ENCODE data around the gene ZBTB38.

ZBTB38 gene

DNA sequence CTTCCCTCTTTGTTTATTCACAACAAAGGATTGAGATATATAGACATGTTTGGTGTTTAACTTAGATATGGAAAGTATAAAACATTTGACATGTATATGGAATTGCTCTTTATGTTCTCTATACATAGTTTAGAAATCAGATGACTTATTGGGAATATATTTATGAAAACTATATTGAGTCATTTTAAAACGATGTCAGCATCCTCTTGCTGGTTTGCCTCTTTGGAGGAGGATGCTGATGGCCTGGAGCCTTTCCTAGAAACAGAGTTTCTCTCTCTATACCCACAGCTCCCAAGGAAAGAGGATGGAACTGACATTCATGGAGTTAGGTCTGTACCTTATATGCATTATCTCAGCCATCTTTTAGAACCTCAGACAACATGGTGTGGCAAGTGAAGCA lies 40.3 kb downstream of the ZBTB38 start:
- Mint-ChIP-seq H3K27ac (peak overlapping the region; percentile 93), H3K36me3 (peaks cover 65% of the 10 kb centered on the region), H3K27me3 (no peaks in the 10 kb centered on the region), H3K4me3 (no peak overlapping the region), H3K9me3 (no peaks in the 10 kb centered on the region), H3K4me1 (peaks cover 87% of the 10 kb centered on the region)
- no peak for ATAC-seq

GRCh38 chr3:141409940-141410241 lies 41.6 kb downstream of the ZBTB38 start:
- peaks cover 65% of the 10 kb centered on the region for H3K36me3 Mint-ChIP-seq
- no peaks in the 10 kb centered on the region for H3K9me3 Mint-ChIP-seq
- H3K27me3 Mint-ChIP-seq, result no peaks in the 10 kb centered on the region
- H3K4me1 Mint-ChIP-seq, result peaks cover 82% of the 10 kb centered on the region
- no peak for ATAC-seq
- H3K4me3 Mint-ChIP-seq, result peak overlapping the region; percentile 14
- H3K27ac Mint-ChIP-seq, result peak overlapping the region; percentile 93

DNA sequence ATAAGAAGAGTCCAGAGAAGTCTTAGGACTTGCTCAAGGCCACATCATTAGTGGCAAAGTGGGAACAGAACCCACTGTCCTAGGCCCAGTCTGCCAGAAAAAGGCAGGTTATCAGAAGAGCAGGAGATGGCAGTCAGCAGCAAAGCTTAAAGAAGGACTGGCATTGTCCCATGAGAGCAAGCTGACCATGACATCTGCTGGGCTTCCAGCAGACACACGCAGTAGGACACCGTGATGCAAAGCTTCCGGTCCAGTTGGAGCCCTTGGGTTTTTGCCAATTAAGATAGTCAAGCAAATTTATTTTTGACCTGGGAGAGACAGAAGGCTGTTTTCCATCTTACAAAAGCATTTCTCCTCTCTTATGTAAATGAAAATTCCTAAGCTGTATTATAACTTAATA lies 42.1 kb downstream of the ZBTB38 start:
- H3K27me3 Mint-ChIP-seq, result no peaks in the 10 kb centered on the region
- H3K27ac Mint-ChIP-seq, result peak overlapping the region; percentile 93
- peaks cover 63% of the 10 kb centered on the region for H3K36me3 Mint-ChIP-seq
- H3K4me3 Mint-ChIP-seq, result no peak overlapping the region
- no peaks in the 10 kb centered on the region for H3K9me3 Mint-ChIP-seq
- peaks cover 79% of the 10 kb centered on the region for H3K4me1 Mint-ChIP-seq
- no peak for ATAC-seq

- ATAC-seq, result no peak
Observed at GRCh38 chr3:141410846-141411245, 42.5 kb downstream of the ZBTB38 start.

GRCh38 chr3:141411251-141411771 lies 43.0 kb downstream of the ZBTB38 start:
- peak; percentile 90 for ATAC-seq
- Mint-ChIP-seq H3K27me3 (no peaks in the 10 kb centered on the region), H3K36me3 (peaks cover 56% of the 10 kb centered on the region), H3K4me1 (peaks cover 72% of the 10 kb centered on the region), H3K9me3 (no peaks in the 10 kb centered on the region), H3K27ac (peak overlapping the region; percentile 93), H3K4me3 (peak overlapping the region; percentile 47)

More at GRCh38 chr3:141410846-141411245, 42.5 kb downstream of the ZBTB38 start:
- peaks cover 75% of the 10 kb centered on the region for H3K4me1 Mint-ChIP-seq
- no peaks in the 10 kb centered on the region for H3K27me3 Mint-ChIP-seq
- H3K9me3 Mint-ChIP-seq, result no peaks in the 10 kb centered on the region
- peak overlapping the region; percentile 93 for H3K27ac Mint-ChIP-seq
- H3K4me3 Mint-ChIP-seq, result peak overlapping the region; percentile 47
- peaks cover 59% of the 10 kb centered on the region for H3K36me3 Mint-ChIP-seq

DNA sequence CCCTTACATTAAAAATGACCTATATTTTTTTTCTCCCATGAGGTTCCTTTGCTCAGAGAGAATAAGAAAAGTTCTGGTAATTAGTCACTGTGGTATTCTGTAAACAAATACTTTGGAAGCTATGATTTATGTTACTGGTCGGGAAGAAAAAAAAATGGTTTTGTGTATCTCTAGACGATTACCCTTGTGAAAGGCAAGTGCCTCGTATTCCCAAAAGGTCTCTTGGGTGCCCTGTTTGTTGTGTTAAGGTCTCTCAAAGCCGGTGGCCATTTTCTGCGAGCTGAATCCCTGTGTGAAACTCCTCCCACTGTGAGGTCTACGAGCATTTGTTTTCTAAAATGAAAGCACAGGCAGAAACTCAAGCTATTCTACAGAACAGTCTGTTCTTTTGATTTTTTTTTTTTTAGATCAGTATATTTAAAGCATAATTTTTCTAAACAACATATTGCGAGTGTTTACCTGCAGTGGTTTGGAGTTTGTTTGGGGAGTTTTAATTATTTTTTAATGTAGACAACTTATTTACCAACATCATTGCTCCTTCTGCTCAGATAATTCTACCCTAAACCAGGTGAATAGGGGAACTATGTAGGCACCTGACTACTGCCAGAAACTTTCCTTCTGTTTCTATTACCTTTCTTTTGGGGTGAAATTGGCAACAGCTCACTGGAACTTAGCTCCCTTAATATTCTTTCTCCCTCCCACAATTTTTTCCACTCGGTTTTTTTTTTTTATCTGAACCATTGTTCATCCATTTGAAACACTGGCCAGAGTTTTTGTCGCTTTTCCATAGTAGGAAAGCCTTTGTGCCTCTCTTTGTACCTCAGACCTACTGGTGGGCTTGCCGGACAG lies 44.0 kb downstream of the ZBTB38 start:
- H3K4me1 Mint-ChIP-seq, result peaks cover 73% of the 10 kb centered on the region
- ATAC-seq, result peak; percentile 69
- no peaks in the 10 kb centered on the region for H3K9me3 Mint-ChIP-seq
- H3K27me3 Mint-ChIP-seq, result no peaks in the 10 kb centered on the region
- peak overlapping the region; percentile 71 for H3K4me3 Mint-ChIP-seq
- peak overlapping the region; percentile 93 for H3K27ac Mint-ChIP-seq
- H3K36me3 Mint-ChIP-seq, result peaks cover 56% of the 10 kb centered on the region

DNA sequence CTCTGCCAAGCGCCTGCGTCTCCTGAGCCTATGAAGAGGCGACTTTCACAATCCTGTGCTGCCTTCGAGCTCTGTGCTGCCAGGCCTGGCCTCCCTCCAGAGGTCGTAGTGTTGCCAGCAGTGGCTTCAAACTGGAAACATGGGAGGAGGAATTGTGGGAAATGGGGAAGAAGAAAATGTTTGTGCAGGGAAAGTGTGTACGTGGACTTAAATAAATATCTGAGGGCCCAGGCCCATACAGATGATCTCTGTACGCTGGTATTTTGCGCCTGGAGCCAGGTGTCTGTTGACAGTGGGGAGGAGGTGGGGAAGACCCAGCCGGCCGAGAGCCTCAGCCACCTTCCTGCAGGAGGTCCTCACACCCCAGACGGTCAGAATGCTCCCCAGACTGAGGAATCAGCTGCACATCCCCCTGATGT lies 44.6 kb downstream of the ZBTB38 start:
- H3K27me3 Mint-ChIP-seq, result no peaks in the 10 kb centered on the region
- peaks cover 76% of the 10 kb centered on the region for H3K4me1 Mint-ChIP-seq
- H3K27ac Mint-ChIP-seq, result peak overlapping the region; percentile 93
- H3K4me3 Mint-ChIP-seq, result peak overlapping the region; percentile 71
- H3K36me3 Mint-ChIP-seq, result peaks cover 56% of the 10 kb centered on the region
- H3K9me3 Mint-ChIP-seq, result no peaks in the 10 kb centered on the region
- ATAC-seq, result no peak

- Mint-ChIP-seq H3K9me3 (no peaks in the 10 kb centered on the region), H3K36me3 (peaks cover 57% of the 10 kb centered on the region), H3K27ac (peak overlapping the region; percentile 93), H3K4me1 (peaks cover 76% of the 10 kb centered on the region), H3K27me3 (no peaks in the 10 kb centered on the region), H3K4me3 (peak overlapping the region; percentile 5)
- ATAC-seq, result no peak
Observed at GRCh38 chr3:141413391-141413790, 45.1 kb downstream of the ZBTB38 start.

GRCh38 chr3:141413801-141414689 lies 45.7 kb downstream of the ZBTB38 start:
- peak overlapping the region; percentile 5 for H3K4me3 Mint-ChIP-seq
- H3K27ac Mint-ChIP-seq, result peak overlapping the region; percentile 93
- H3K9me3 Mint-ChIP-seq, result peaks cover 3% of the 10 kb centered on the region
- ATAC-seq, result no peak
- peaks cover 63% of the 10 kb centered on the region for H3K36me3 Mint-ChIP-seq
- H3K4me1 Mint-ChIP-seq, result peaks cover 76% of the 10 kb centered on the region
- no peaks in the 10 kb centered on the region for H3K27me3 Mint-ChIP-seq

GRCh38 chr3:141414800-141415462 lies 46.6 kb downstream of the ZBTB38 start:
- Mint-ChIP-seq H3K9me3 (peaks cover 3% of the 10 kb centered on the region), H3K36me3 (peaks cover 65% of the 10 kb centered on the region), H3K4me1 (peaks cover 76% of the 10 kb centered on the region), H3K27me3 (no peaks in the 10 kb centered on the region), H3K27ac (peak overlapping the region; percentile 93), H3K4me3 (no peak overlapping the region)
- ATAC-seq, result no peak

DNA sequence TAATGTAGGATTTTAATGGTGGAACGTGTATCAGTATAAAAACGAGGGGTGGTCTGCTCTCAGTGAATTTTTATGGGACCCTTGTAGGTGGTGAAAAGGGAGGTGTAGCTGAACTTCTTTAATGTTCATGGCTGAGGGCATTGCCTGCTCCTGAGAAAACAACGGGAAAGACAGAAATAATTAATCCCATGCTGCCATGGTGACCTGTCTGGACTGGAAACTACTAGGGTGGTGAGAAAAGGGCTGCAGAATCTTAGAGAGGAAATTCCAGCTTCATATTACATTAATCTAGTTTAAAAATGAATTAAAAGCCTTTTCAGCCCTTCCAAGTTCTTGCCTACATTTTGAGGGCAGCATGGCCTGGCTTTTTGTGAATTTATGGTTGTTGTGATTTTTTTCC lies 47.6 kb downstream of the ZBTB38 start:
- peaks cover 74% of the 10 kb centered on the region for H3K4me1 Mint-ChIP-seq
- H3K4me3 Mint-ChIP-seq, result no peak overlapping the region
- no peak overlapping the region for H3K27ac Mint-ChIP-seq
- peaks cover 74% of the 10 kb centered on the region for H3K36me3 Mint-ChIP-seq
- H3K27me3 Mint-ChIP-seq, result no peaks in the 10 kb centered on the region
- H3K9me3 Mint-ChIP-seq, result peaks cover 3% of the 10 kb centered on the region
- no peak for ATAC-seq
